Measurements from ENCODE around the gene AP5Z1.

AP5Z1 gene

GRCh38 chr7:4816419-4817080, 41.1 kb downstream of the AP5Z1 start:
- DNase-seq (ENCODE audit: low read depth): no peak
- TF ChIP-seq CTCF (IDR thresholded peaks at IDR 0.05; ENCODE audit: control insufficient read depth, extremely low read depth, insufficient read depth): no peak
- H3K4me3 ChIP-seq (ENCODE audit: low read depth, low read length): no peak overlapping the region

- no peak for TF ChIP-seq CTCF (IDR thresholded peaks at IDR 0.05; ENCODE audit: control insufficient read depth, extremely low read depth, insufficient read depth)
- DNase-seq (ENCODE audit: low read depth): no peak
- no peak overlapping the region for H3K4me3 ChIP-seq (ENCODE audit: low read depth, low read length)
These were observed 41.9 kb downstream of the AP5Z1 start for GRCh38 chr7:4817178-4817901.

- no peak for TF ChIP-seq CTCF (IDR thresholded peaks at IDR 0.05; ENCODE audit: control insufficient read depth, extremely low read depth, insufficient read depth)
- no peak overlapping the region for H3K4me3 ChIP-seq (ENCODE audit: low read depth, low read length)
- DNase-seq (ENCODE audit: low read depth): no peak
These were observed 42.8 kb downstream of the AP5Z1 start for GRCh38 chr7:4818000-4818794.

GRCh38 chr7:4819560-4820404, 44.4 kb downstream of the AP5Z1 start:
- no peak for DNase-seq (ENCODE audit: low read depth)
- no peak overlapping the region for H3K4me3 ChIP-seq (ENCODE audit: low read depth, low read length)
- no peak for TF ChIP-seq CTCF (IDR thresholded peaks at IDR 0.05; ENCODE audit: control insufficient read depth, extremely low read depth, insufficient read depth)

GRCh38 chr7:4820405-4820966, 45.1 kb downstream of the AP5Z1 start:
- DNase-seq (ENCODE audit: low read depth): no peak
- H3K4me3 ChIP-seq (ENCODE audit: low read depth, low read length): no peak overlapping the region
- no peak for TF ChIP-seq CTCF (IDR thresholded peaks at IDR 0.05; ENCODE audit: control insufficient read depth, extremely low read depth, insufficient read depth)

GRCh38 chr7:4820967-4821471, 45.6 kb downstream of the AP5Z1 start:
- no peak overlapping the region for H3K4me3 ChIP-seq (ENCODE audit: low read depth, low read length)
- no peak for DNase-seq (ENCODE audit: low read depth)
- no peak for TF ChIP-seq CTCF (IDR thresholded peaks at IDR 0.05; ENCODE audit: control insufficient read depth, extremely low read depth, insufficient read depth)
